Measurements from ENCODE around the gene ERLEC1.
"Not testable (repeated sequence)": the region's sequence is repeated elsewhere in the genome, so short reads cannot be mapped to it uniquely, and the experiment has no call there.

The ERLEC1 gene

DNA sequence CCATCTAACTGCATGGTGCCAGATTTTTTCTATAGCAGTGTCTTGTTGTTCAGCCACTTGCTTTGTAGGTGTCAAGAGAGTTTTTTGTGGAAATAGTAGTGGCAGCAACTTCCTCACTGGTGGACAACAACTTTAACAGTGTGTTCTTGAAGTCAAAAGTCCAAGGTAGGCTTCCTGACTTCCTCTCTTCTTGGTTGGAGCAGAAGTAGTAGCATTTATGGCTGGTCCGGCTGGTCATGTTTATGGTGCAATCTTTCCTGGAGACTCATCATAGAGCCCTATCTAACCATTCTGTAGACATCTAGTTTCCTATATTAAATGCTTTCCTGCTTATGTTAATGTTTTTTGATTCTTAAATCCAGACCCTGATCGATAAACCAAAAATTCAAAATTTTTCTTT is 61.2 kb downstream of the ERLEC1 start:
- no peak overlapping the region for H3K9ac ChIP-seq (ENCODE audit: low read depth, low read length)
- no peaks in the 10 kb centered on the region for H3K79me2 ChIP-seq (ENCODE audit: insufficient read depth, low read length)
- no peaks in the 10 kb centered on the region for H3K27me3 ChIP-seq (ENCODE audit: insufficient read depth, low read length, poor library complexity)
- peaks cover 4% of the 10 kb centered on the region; the same call in 1 of the 2 replicates for H3K36me3 ChIP-seq (ENCODE audit: insufficient read depth, low read length)
- H2AFZ ChIP-seq (ENCODE audit: low read depth, low read length) = no peak overlapping the region
- no peak overlapping the region for H3K27ac ChIP-seq (ENCODE audit: low read length)
- no peak for ATAC-seq (ENCODE audit: insufficient read depth, low read depth)
- no peak overlapping the region for H3K4me2 ChIP-seq (ENCODE audit: insufficient read depth, low read length)
- no peaks in the 10 kb centered on the region for H3K4me1 ChIP-seq (ENCODE audit: insufficient read depth, low read length)
- H4K20me1 ChIP-seq (ENCODE audit: insufficient read depth, low read length) = no peaks in the 10 kb centered on the region
- TF ChIP-seq EZH2 (IDR thresholded peaks at IDR 0.05; ENCODE audit: borderline replicate concordance, low read depth, low read length, severe bottlenecking) = no peak
- TF ChIP-seq, protein P1, sequence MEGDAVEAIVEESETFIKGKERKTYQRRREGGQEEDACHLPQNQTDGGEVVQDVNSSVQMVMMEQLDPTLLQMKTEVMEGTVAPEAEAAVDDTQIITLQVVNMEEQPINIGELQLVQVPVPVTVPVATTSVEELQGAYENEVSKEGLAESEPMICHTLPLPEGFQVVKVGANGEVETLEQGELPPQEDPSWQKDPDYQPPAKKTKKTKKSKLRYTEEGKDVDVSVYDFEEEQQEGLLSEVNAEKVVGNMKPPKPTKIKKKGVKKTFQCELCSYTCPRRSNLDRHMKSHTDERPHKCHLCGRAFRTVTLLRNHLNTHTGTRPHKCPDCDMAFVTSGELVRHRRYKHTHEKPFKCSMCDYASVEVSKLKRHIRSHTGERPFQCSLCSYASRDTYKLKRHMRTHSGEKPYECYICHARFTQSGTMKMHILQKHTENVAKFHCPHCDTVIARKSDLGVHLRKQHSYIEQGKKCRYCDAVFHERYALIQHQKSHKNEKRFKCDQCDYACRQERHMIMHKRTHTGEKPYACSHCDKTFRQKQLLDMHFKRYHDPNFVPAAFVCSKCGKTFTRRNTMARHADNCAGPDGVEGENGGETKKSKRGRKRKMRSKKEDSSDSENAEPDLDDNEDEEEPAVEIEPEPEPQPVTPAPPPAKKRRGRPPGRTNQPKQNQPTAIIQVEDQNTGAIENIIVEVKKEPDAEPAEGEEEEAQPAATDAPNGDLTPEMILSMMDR (IDR thresholded peaks at IDR 0.05; ENCODE audit: borderline replicate concordance, extremely low read depth, low read length, poor library complexity, severe bottlenecking) = no peak
- no peak overlapping the region for H3K4me3 ChIP-seq (ENCODE audit: low read depth in 1 of 2, low read length in 2 of 2)
- H3K9me3 ChIP-seq (ENCODE audit: insufficient read depth, low read length, severe bottlenecking) = no peaks in the 10 kb centered on the region
- DNase-seq = no peak

DNA sequence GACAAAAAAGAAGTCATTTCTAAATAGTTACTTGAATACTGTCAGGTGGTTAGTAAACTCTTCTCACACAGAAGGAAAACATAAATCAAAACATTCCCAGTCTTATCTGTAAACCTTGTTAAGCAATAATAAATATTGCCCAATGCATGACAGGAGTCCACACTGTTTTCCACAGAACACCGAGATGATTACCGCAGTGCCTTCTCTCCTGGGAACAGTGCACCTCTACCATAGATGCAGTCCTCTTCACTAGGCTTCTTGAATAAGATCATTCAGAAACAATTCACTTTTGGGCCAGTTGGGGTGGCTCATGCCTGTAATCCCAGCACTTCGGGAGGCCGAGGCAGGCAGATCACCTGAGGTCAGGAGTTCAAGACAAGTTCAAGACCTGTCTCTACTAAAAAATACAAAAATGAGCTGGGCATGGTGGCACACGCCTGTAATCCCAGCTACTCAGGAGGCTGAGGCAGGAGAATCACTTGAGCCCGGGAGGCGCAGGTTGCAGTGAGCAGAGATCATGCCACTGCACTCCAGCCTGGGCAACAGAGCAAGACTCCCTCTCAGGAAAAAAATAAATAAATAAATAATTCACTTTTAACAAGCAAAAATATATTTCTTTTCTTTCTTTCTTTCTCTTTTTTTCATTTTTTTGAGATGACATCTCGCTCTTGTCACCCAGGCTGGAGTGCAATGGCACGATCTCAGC is 64.4 kb downstream of the ERLEC1 start:
- not testable (repeated sequence) for H2AFZ ChIP-seq (ENCODE audit: low read depth, low read length); H3K4me2 ChIP-seq (ENCODE audit: insufficient read depth, low read length); H3K27ac ChIP-seq (ENCODE audit: low read length); ATAC-seq (ENCODE audit: insufficient read depth, low read depth); H3K9me3 ChIP-seq (ENCODE audit: insufficient read depth, low read length, severe bottlenecking); H3K9ac ChIP-seq (ENCODE audit: low read depth, low read length); H4K20me1 ChIP-seq (ENCODE audit: insufficient read depth, low read length); H3K4me1 ChIP-seq (ENCODE audit: insufficient read depth, low read length); H3K27me3 ChIP-seq (ENCODE audit: insufficient read depth, low read length, poor library complexity); H3K79me2 ChIP-seq (ENCODE audit: insufficient read depth, low read length); H3K4me3 ChIP-seq (ENCODE audit: low read depth in 1 of 2, low read length in 2 of 2); DNase-seq
- H3K36me3 ChIP-seq (ENCODE audit: insufficient read depth, low read length) = peaks cover 28% of the 10 kb centered on the region

DNA sequence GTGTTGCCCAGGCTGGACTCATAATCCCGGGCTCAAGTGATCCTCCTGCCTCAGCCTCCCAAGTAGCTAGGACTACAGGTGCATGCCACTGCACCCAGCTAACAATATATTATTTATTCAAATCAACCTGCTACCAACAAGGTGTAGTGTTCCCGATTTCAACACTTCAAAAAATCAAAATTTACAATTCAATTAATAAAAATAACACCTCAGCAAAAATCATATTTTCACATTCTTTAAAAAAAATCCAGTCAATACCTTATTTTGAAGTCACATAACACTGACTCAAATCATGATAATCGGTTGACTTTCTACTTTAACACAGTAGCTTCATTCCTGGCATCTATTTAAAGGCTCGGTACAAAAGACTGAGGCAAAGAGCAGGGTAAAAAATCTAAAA is 65.7 kb downstream of the ERLEC1 start:
- Histone ChIP-seq H3K9me3 (ENCODE audit: insufficient read depth, low read length, severe bottlenecking) (no peaks in the 10 kb centered on the region), H2AFZ (ENCODE audit: low read depth, low read length) (no peak overlapping the region), H3K36me3 (ENCODE audit: insufficient read depth, low read length) (peaks cover 30% of the 10 kb centered on the region), H3K4me2 (ENCODE audit: insufficient read depth, low read length) (no peak overlapping the region), H4K20me1 (ENCODE audit: insufficient read depth, low read length) (0 out of 2 replicates have a peak, but pooled peaks cover 7% of the 10 kb centered on the region), H3K9ac (ENCODE audit: low read depth, low read length) (no peak overlapping the region), H3K4me1 (ENCODE audit: insufficient read depth, low read length) (no peaks in the 10 kb centered on the region), H3K27ac (ENCODE audit: low read length) (no peak overlapping the region), H3K79me2 (ENCODE audit: insufficient read depth, low read length) (no peaks in the 10 kb centered on the region), H3K27me3 (ENCODE audit: insufficient read depth, low read length, poor library complexity) (no peaks in the 10 kb centered on the region), H3K4me3 (ENCODE audit: low read depth in 1 of 2, low read length in 2 of 2) (no peak overlapping the region)
- ATAC-seq (ENCODE audit: insufficient read depth, low read depth) (no peak), DNase-seq (no peak)
- TF ChIP-seq, protein P1 (IDR thresholded peaks at IDR 0.05; ENCODE audit: borderline replicate concordance, extremely low read depth, low read length, poor library complexity, severe bottlenecking) = no peak
- TF ChIP-seq EZH2 (IDR thresholded peaks at IDR 0.05; ENCODE audit: borderline replicate concordance, low read depth, low read length, severe bottlenecking) = no peak

DNA sequence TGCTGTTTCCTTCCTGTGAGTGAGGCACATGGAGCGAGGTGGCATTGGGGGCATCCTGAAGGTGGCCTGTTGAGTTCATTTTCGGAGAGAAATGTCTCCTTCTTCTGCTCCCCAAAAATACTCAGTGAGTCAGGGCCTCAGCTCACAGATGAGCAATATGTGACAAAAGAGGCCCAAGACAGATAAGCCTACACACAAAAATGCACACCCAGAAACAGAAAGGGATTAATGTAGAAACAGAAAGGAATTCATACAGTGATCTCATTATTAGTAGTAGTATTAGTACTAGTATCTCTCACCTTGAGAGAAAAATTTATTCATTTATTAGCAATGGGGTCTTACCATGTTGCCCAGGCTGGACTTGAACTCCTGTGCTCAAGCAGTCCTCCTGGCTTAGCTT is 67.8 kb downstream of the ERLEC1 start:
- 0 out of 2 replicates have a peak, but pooled peaks cover 7% of the 10 kb centered on the region for H4K20me1 ChIP-seq (ENCODE audit: insufficient read depth, low read length)
- H2AFZ ChIP-seq (ENCODE audit: low read depth, low read length) = no peak overlapping the region
- no peaks in the 10 kb centered on the region for H3K4me1 ChIP-seq (ENCODE audit: insufficient read depth, low read length)
- H3K27ac ChIP-seq (ENCODE audit: low read length) = no peak overlapping the region
- ATAC-seq (ENCODE audit: insufficient read depth, low read depth) (no peak), DNase-seq (no peak)
- H3K9ac ChIP-seq (ENCODE audit: low read depth, low read length) = no peak overlapping the region
- H3K36me3 ChIP-seq (ENCODE audit: insufficient read depth, low read length) = peaks cover 30% of the 10 kb centered on the region
- TF ChIP-seq, protein P1 (IDR thresholded peaks at IDR 0.05; ENCODE audit: borderline replicate concordance, extremely low read depth, low read length, poor library complexity, severe bottlenecking) = no peak
- no peak for TF ChIP-seq EZH2 (IDR thresholded peaks at IDR 0.05; ENCODE audit: borderline replicate concordance, low read depth, low read length, severe bottlenecking)
- H3K4me2 ChIP-seq (ENCODE audit: insufficient read depth, low read length) = no peak overlapping the region
- H3K27me3 ChIP-seq (ENCODE audit: insufficient read depth, low read length, poor library complexity) = no peaks in the 10 kb centered on the region
- no peak overlapping the region for H3K4me3 ChIP-seq (ENCODE audit: low read depth in 1 of 2, low read length in 2 of 2)
- no peaks in the 10 kb centered on the region for H3K79me2 ChIP-seq (ENCODE audit: insufficient read depth, low read length)
- H3K9me3 ChIP-seq (ENCODE audit: insufficient read depth, low read length, severe bottlenecking) = no peaks in the 10 kb centered on the region
